Measurements from ENCODE around the gene VTI1A. TPM values are rescaled to one million over a fixed set of nuclear protein-coding genes. Genes with fewer than 3 reads are reported as not detected.
A peak's percentile ranks its signal among the peaks of the same experiment; 100 is the strongest.

VTI1A gene
- total RNA-seq, 1 donor from 2014 or later, result 33.3 TPM

DNA sequence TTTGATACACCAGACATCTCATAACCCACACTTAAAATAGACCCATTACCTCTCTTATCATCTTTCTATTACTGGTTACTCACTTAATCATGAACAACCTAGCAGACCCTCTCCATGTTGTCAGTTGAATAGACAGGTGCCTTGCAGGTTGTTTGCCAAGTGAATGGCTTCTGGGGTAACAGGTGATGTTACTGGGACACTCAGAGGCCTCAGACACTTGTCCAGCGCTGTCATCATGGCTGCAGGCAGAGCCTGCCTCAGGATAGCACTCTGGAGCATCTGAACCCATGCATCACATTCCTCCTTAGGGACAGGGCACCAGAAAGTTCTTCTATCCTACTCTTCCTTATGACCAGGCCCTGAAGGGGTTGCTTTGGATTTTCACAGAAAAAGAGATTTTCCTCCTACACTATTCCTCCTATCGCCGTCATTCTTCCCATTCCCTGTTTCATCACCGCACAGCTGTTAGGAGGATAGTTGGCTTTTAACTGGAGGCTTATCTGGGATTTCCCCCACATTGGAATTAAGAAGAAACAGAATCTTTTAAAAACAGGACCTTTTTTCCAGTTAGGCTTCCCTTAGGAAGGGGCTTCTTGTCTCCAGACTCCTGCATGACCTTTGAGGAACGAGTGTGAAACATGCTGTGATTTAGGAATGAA lies 182.1 kb downstream of the VTI1A start:
- no peaks in the 10 kb centered on the region for H3K36me3 ChIP-seq (ENCODE audit: insufficient read depth, low read length)
- H3K9me3 Mint-ChIP-seq (ENCODE audit: unreplicated experiment), result no peaks in the 10 kb centered on the region
- H3K27ac Mint-ChIP-seq (ENCODE audit: unreplicated experiment), result no peak overlapping the region
- FAIRE-seq, result no peak
- peaks cover 19% of the 10 kb centered on the region for H3K4me1 Mint-ChIP-seq (ENCODE audit: low read depth, unreplicated experiment)
- H2AFZ ChIP-seq (ENCODE audit: low read depth, low read length), result no peak overlapping the region
- no peak for DNase-seq (ENCODE audit: low read depth)
- no peak overlapping the region for H3K4me3 ChIP-seq (ENCODE audit: insufficient read depth, low read depth, low read length)
- H3K9ac ChIP-seq (ENCODE audit: low read length), result no peak overlapping the region
- H3K27ac ChIP-seq (ENCODE audit: low read depth, low read length), result no peak overlapping the region
- H3K36me3 Mint-ChIP-seq (ENCODE audit: low read depth, unreplicated experiment), result no peaks in the 10 kb centered on the region
- no peak overlapping the region for H3K4me3 Mint-ChIP-seq (ENCODE audit: unreplicated experiment)
- H3K9me3 ChIP-seq (ENCODE audit: insufficient read depth, low read depth, low read length), result no peaks in the 10 kb centered on the region
- no peaks in the 10 kb centered on the region for H3K27me3 ChIP-seq (ENCODE audit: insufficient read depth, low read length)
- peaks cover 4% of the 10 kb centered on the region for H3K4me1 ChIP-seq (ENCODE audit: insufficient read depth, low read length)
- H3K4me2 ChIP-seq (ENCODE audit: low read length), result no peak overlapping the region
- H3K27me3 Mint-ChIP-seq (ENCODE audit: low read depth, unreplicated experiment), result no peaks in the 10 kb centered on the region
- no peaks in the 10 kb centered on the region for H3K79me2 ChIP-seq (ENCODE audit: insufficient read depth, low read length)
- TF ChIP-seq EZH2 (IDR thresholded peaks at IDR 0.05; ENCODE audit: insufficient read depth, low read length), result no peak
- TF ChIP-seq, protein P1, sequence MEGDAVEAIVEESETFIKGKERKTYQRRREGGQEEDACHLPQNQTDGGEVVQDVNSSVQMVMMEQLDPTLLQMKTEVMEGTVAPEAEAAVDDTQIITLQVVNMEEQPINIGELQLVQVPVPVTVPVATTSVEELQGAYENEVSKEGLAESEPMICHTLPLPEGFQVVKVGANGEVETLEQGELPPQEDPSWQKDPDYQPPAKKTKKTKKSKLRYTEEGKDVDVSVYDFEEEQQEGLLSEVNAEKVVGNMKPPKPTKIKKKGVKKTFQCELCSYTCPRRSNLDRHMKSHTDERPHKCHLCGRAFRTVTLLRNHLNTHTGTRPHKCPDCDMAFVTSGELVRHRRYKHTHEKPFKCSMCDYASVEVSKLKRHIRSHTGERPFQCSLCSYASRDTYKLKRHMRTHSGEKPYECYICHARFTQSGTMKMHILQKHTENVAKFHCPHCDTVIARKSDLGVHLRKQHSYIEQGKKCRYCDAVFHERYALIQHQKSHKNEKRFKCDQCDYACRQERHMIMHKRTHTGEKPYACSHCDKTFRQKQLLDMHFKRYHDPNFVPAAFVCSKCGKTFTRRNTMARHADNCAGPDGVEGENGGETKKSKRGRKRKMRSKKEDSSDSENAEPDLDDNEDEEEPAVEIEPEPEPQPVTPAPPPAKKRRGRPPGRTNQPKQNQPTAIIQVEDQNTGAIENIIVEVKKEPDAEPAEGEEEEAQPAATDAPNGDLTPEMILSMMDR (IDR thresholded peaks at IDR 0.05; ENCODE audit: insufficient read depth, low read depth, low read length), result no peak
- H4K20me1 ChIP-seq (ENCODE audit: insufficient read depth, low read length), result no peaks in the 10 kb centered on the region

DNA sequence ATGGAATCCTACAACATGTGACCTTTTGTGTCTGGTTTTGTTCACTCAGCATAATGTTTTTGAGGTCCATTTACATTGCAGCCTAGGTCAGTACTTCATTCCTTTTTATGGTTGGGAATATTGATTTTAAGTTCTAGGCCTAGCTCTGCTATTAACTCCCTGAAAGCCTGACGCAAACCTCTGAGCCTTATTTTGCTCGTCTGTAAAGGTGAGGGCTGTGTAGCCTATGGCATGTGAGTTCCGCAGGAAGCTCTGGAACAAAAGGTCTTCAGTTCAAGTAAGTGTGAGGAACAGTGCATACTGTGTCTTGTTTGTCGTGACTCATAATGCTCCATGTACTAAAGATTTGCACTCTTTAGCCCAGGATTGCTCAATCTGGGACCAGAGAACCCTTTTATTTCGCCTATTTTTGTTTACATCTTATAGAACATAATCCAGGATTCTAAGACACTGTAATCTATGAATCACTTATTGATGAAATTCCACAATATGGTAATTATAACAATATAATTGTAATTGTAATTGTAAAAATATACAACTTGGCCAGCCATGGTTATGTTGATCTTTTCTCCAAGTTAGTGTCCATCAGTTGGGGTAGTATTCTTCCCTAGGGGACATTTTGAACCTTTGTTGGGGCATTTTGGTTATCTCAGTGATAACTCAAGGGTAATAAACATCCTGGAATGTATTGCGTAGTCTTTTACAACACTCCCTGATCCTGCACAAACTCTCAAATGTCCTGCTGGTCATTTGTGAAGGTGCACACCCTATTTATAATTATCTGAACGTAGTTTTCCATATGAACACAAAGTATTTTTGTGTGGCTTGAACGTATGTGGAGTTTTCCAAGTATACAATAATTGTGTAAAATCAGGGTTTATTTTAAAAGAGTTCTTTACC lies 184.7 kb downstream of the VTI1A start:
- H3K9me3 Mint-ChIP-seq (ENCODE audit: unreplicated experiment), result no peaks in the 10 kb centered on the region
- no peaks in the 10 kb centered on the region for H3K36me3 ChIP-seq (ENCODE audit: insufficient read depth, low read length)
- FAIRE-seq, result peak; percentile 5
- no peak overlapping the region for H3K4me3 ChIP-seq (ENCODE audit: insufficient read depth, low read depth, low read length)
- H3K27me3 ChIP-seq (ENCODE audit: insufficient read depth, low read length), result no peaks in the 10 kb centered on the region
- H3K4me3 Mint-ChIP-seq (ENCODE audit: unreplicated experiment), result no peak overlapping the region
- H3K27ac Mint-ChIP-seq (ENCODE audit: unreplicated experiment), result no peak overlapping the region
- TF ChIP-seq, protein P1 (IDR thresholded peaks at IDR 0.05; ENCODE audit: insufficient read depth, low read depth, low read length), result no peak
- no peak for TF ChIP-seq EZH2 (IDR thresholded peaks at IDR 0.05; ENCODE audit: insufficient read depth, low read length)
- no peaks in the 10 kb centered on the region for H3K36me3 Mint-ChIP-seq (ENCODE audit: low read depth, unreplicated experiment)
- DNase-seq (ENCODE audit: low read depth), result no peak
- no peaks in the 10 kb centered on the region for H3K9me3 ChIP-seq (ENCODE audit: insufficient read depth, low read depth, low read length)
- no peaks in the 10 kb centered on the region for H3K27me3 Mint-ChIP-seq (ENCODE audit: low read depth, unreplicated experiment)
- H3K4me2 ChIP-seq (ENCODE audit: low read length), result no peak overlapping the region
- no peak overlapping the region for H3K9ac ChIP-seq (ENCODE audit: low read length)
- H3K79me2 ChIP-seq (ENCODE audit: insufficient read depth, low read length), result no peaks in the 10 kb centered on the region
- no peaks in the 10 kb centered on the region for H4K20me1 ChIP-seq (ENCODE audit: insufficient read depth, low read length)
- H3K4me1 Mint-ChIP-seq (ENCODE audit: low read depth, unreplicated experiment), result peaks cover 27% of the 10 kb centered on the region
- no peak overlapping the region for H2AFZ ChIP-seq (ENCODE audit: low read depth, low read length)
- no peak overlapping the region for H3K27ac ChIP-seq (ENCODE audit: low read depth, low read length)
- H3K4me1 ChIP-seq (ENCODE audit: insufficient read depth, low read length), result peaks cover 7% of the 10 kb centered on the region

Measured in astrocyte (in vitro differentiated cells and primary cell).